ENCODE results near the gene DDX31.

DNA sequence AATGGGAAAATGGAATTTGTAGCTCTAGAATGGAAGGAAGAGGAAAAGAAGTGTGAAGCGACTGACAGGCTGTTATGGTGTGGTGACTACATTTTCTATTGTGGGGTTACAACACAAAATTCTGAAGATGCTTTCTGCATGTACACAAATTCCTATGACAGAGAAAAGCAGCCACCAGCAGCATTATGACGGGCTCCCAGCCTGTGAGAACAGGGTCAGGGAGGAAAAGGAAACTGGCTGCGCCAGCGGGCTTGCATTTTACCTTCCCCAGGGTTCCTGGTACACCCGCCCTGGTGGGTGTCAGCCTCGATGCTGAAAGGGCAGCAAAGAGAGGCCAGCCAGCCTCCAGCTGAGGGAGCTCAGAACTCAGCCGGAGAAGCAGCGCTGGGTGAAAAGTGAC, 41.0 kb downstream of the DDX31 start:
- TF ChIP-seq, protein P1, sequence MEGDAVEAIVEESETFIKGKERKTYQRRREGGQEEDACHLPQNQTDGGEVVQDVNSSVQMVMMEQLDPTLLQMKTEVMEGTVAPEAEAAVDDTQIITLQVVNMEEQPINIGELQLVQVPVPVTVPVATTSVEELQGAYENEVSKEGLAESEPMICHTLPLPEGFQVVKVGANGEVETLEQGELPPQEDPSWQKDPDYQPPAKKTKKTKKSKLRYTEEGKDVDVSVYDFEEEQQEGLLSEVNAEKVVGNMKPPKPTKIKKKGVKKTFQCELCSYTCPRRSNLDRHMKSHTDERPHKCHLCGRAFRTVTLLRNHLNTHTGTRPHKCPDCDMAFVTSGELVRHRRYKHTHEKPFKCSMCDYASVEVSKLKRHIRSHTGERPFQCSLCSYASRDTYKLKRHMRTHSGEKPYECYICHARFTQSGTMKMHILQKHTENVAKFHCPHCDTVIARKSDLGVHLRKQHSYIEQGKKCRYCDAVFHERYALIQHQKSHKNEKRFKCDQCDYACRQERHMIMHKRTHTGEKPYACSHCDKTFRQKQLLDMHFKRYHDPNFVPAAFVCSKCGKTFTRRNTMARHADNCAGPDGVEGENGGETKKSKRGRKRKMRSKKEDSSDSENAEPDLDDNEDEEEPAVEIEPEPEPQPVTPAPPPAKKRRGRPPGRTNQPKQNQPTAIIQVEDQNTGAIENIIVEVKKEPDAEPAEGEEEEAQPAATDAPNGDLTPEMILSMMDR (conservative IDR thresholded peaks at IDR 0.05): no peak
- no peak for TF ChIP-seq EZH2 (IDR thresholded peaks at IDR 0.05; ENCODE audit: low read depth)

Data from PC-9 (cell line).